Large intestine (tissue), 1 donor: ENCODE data around the gene MPZL2. TPM values are rescaled to one million over a fixed set of nuclear protein-coding genes. Genes with fewer than 3 reads are reported as not detected.

Experiments used
- polyA plus RNA-seq: library from polyadenylated mRNA; unstranded; fragments of 120-200 nt; gene quantifications from one replicate; pipeline ENCODE4 v1.2.1, GENCODE V29; 2013

Gene MPZL2
- polyA plus RNA-seq, 1 donor = 32.8 TPM

Other genes starting within 250 kb of the MPZL2 start
- gene TMPRSS4, start 187.2 kb downstream of the MPZL2 start, polyA plus RNA-seq = 62.6 TPM
- gene SMIM35, start 177.3 kb downstream of the MPZL2 start, polyA plus RNA-seq = 0.46 TPM
- gene SCN4B, start 111.5 kb downstream of the MPZL2 start, polyA plus RNA-seq = 4.2 TPM
- 1.3 TPM for gene SCN2B, start 87.7 kb downstream of the MPZL2 start, polyA plus RNA-seq
- 35.2 TPM for gene JAML, start 39.3 kb downstream of the MPZL2 start, polyA plus RNA-seq
- 16.7 TPM for gene MPZL3, start 11.9 kb downstream of the MPZL2 start, polyA plus RNA-seq
- 9.1 TPM for gene CD3E, start 40.4 kb upstream of the MPZL2 start, polyA plus RNA-seq
- gene CD3D, start 78.4 kb upstream of the MPZL2 start, polyA plus RNA-seq = 7.4 TPM
- 2.5 TPM for gene CD3G, start 80.0 kb upstream of the MPZL2 start, polyA plus RNA-seq
- 39.6 TPM for gene UBE4A, start 95.3 kb upstream of the MPZL2 start, polyA plus RNA-seq
- gene ATP5MG, start 137.3 kb upstream of the MPZL2 start, polyA plus RNA-seq = 285 TPM
- 34.8 TPM for gene KMT2A, start 172.2 kb upstream of the MPZL2 start, polyA plus RNA-seq